Stimulated activated CD4-positive, alpha-beta T cell treated with anti-CD3 and anti-CD28 coated beads, Interleukin-4, amount 100 ng/mL, for 48 hours (primary cell): ENCODE results near the gene NAT8L.

Experiments
- DNase-seq, 2 donors: peaks; one replicate each; pipeline ENCODE4 v3.0.0-alpha.2; 2020; ENCODE audit warnings: low read depth in 2 of 2

The NAT8L gene

DNA sequence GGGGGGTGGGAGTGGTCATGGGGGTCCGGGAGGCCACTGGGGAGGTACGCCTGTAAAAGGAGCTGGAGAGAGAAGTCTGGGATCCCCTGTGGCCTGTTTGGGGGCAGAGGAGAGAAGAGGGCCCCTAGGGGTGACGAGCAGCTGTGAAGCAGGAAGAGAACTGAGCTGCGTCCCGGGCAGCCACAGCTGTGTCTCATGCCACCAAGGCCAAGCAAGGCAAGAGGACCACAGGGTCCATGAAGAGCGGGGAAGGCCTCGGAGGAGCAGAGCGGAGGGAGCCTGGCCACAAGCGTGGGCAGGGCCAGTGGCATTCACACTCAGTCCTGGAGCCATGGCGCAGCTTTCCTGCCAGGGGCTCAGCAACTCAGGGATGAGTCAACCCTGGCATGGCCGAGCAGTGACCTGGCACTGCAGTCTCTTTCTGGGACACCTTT lies 13.6 kb upstream of the NAT8L start:
- no peak for DNase-seq

GRCh38 chr4:2046031-2046961 lies 12.8 kb upstream of the NAT8L start:
- DNase-seq: no peak

GRCh38 chr4:2047031-2047660 lies 12.0 kb upstream of the NAT8L start:
- no peak for DNase-seq

DNA sequence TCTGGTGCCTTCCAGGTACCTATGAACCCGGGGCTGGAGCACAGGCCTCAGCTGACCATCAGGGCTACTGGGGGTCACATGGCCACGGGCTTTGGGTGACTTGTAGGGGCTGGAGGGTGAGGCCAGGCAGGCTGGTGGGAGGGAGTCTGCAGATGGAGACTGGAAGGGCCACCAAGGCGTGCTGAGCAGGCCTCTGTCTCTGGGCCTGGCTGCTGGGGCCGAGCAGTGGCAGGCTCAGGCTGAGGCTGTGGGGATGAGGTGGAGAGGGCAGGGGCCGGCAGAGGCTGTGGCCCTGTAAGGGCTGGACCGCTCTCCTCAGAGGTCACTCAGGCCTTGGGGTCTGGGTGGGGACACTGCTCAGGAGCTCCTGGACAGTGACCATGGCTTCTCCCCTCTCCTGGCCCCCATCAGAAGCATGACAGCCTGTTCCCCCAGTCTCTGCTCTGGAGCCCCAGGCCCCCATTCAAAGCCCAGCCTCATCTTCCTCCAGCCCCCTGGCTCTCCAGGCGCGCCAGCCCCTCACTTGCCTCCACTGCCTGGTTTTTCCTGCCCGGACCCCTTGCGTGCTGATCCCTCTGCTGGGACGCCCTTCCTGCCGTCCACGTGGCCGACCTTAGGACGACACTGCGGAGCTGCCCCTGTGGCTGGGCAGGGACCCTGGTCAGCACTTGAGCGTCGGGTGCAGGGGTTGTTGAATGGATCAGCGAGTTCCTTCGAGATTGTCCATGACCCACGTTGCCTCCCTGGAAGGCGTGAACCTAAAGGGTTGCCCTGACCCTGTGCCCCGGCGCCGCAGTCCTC lies 11.1 kb upstream of the NAT8L start:
- no peak for DNase-seq

- DNase-seq: no peak
Observed at GRCh38 chr4:2048831-2049230, 10.3 kb upstream of the NAT8L start.

- DNase-seq: no peak
Observed at GRCh38 chr4:2049381-2049780, 9.7 kb upstream of the NAT8L start.

DNA sequence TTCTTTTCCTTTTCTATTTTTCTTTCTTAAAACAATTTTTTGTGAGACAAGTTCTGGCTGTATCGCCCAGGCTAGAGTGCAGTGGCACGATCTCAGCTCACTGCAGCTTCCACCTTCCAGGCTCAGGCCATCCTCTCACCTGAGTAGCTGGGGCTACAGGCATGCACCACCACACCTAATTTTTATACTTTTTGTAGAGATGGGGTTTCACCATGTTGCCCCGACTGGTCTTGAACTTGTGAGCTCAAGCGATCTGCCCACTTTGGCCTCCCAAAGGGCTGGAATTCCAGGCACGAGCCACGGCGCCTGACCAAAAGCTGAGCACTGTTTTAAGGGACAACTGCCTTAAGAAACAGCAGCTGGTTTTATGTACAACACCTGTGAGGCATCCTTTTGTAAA lies 9.3 kb upstream of the NAT8L start:
- DNase-seq: no peak

- no peak for DNase-seq
Observed at GRCh38 chr4:2051086-2051485, 8.0 kb upstream of the NAT8L start.

GRCh38 chr4:2054217-2054616 lies 4.9 kb upstream of the NAT8L start:
- DNase-seq: no peak

- DNase-seq: no peak
Observed at GRCh38 chr4:2057382-2058065, 1.6 kb upstream of the NAT8L start.

GRCh38 chr4:2058264-2059045 lies 672 bp upstream of the NAT8L start:
- no peak for DNase-seq

- no peak for DNase-seq
Observed at GRCh38 chr4:2059726-2060602, 837 bp downstream of the NAT8L start.

- no peak for DNase-seq
Observed at GRCh38 chr4:2060611-2061185, 1.6 kb downstream of the NAT8L start.

DNA sequence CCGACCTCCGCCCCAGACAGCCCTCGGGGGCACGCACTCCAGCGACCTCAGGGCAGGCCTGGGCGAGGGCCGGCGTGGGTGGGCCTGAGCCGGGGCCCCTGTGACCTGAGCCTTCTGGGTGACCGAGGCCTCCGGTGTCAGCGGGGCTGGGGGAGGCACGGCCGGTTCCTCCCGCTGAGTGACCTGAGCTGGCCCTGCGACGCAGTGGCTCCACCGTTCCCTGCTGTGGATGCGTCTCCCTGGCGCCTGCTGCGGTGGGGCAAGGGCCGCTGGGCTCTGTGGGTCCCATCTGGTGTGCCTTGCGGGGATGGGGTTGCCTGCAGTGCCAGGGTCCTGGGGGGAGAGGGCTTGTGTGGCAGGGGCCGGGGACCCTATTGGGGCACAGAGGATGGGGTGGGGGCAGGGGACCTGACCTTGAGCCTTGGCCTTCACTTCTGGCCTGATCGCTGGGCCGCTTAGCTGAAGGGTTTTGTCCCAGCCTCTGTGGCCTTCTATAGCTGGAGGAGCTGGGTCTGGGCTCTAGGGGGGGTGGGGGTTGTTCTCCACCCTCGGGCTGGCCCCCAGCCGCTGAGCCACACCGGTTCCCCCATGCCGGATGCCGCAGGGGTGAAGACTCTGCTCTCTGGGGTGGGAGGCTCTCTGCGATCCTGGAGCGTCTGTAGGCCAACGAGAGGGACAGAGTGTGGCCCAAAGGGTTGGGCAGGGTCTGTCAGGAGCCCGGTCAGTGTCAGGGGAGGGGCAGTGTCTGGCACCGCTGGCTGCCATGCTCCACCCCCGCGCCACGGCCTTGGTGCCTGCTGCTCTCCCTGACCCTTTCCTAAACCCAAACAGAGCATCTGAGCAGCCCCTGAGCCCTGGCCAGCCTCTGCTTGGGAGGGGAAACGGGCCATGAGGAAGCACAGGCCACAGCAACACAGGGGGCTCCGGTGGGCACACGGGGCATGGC lies 2.3 kb downstream of the NAT8L start:
- DNase-seq: no peak

- no peak for DNase-seq
Observed at GRCh38 chr4:2062168-2062807, 3.2 kb downstream of the NAT8L start.

DNA sequence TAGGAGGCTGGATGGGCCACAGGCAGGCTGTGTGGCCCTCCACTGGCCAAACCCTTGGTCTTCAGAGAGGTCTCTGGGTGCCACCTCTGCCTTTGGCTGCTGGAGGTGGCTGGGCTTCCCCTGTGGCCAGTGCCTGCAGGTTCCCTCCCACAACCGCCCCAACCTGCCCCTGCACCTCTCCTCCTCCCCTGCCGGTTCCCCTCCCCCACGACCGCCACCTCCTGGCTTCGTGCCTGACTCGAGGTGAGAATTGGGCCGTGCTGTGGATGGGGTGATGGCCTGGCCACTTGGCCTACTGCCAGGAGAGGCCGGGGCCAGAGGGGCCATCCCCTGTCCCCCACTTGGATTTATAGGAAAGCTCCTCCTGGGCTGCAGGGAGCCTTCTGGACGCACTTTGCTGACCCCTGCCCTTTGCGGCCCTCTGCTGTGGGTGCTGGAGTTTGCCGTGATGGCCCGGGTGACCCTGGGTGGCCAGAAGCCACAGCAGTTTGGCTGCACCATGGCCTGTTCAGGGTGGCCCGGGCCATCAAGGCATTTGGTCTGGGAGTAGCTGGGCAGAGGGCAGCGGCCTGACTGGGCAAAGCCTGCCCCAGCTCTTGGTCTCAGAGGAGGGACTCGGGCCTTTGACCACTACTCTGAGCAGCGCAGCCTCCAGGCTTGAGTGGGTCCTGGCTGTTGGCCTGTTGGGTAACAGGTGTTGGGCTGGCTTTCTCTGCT lies 3.8 kb downstream of the NAT8L start:
- DNase-seq: no peak

- DNase-seq: no peak
Observed at GRCh38 chr4:2063557-2064275, 4.6 kb downstream of the NAT8L start.
